GM19238 (cell line): Measurements from ENCODE around the gene TAAR9.

Source experiments
- DNase-seq: peaks from one replicate; pipeline ENCODE4 v3.0.0; 2011; ENCODE audit warnings: low spot score; ENCODE audit not compliant: insufficient read length

The TAAR9 gene

GRCh38 chr6:132587424-132587823 is 49.3 kb downstream of the TAAR9 start:
- DNase-seq, result no peak
